GDM1 (cell line): Measurements from ENCODE around the gene CTSD.

Experiments
- DNase-seq: peaks from one replicate; lab custom pipeline; 2025; lab: John Stamatoyannopoulos, UW

CTSD gene

DNA sequence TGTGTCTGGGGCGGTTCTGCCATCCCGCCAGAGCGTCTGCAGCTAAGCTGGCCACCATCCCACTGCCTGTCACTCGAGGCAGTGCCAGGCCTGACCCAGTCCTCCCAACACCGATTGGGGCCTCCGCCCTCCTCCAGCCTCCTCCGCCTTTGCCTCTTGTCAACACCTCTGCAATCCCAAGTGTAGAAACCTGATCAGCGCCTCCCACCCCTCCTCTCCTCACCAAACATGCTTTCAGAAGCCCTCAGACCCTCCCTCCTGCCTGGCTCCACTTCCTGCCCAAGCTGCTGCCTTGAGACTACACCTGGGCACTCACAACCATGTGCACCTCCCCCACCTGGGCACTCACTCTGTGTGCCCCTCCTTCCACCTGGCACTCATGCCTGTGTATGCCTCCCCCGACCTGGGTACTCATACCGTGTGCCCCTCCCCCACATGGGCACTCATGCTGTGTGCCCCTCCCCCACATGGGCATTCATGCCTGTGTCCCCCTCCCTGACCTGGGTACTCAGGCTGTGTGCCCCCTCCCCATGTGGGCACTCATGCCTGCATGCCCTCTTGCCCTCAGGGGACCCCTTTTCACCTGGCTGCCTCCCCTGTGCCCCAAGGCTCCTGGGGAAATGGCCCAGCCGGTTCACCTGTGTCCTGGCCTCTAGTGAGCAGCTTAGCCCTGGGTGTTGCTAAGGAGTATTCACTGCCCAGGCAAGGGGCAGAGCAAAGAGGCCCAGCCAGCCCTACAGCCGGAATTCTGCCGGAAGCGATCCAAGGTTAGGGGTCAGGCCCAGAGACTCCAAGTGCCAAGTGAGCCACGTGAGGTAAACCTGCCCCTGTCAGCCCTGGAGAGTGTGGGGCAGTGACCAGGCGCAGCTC is 7.8 kb downstream of the CTSD start:
- DNase-seq, result no peak

DNA sequence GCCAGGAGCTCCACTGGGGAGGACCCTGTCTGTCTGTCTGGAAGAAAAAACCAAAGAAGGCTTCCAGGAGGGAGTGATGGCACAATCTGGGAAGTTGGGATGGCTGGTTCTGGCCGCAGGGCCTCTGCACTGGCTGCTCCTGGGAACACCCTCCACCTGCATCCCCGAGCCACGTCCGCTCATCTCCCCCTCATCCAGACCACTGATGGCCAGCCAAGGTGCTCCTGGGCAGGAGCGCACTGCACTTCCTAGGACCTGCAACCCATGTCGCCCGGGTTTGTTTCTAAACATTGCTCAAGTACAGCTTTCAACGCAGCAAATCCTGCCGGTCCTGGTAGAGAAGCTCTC is 8.4 kb downstream of the CTSD start:
- DNase-seq, result no peak

- no peak for DNase-seq
Measured at GRCh38 chr11:1754376-1755150, 9.2 kb downstream of the CTSD start.

GRCh38 chr11:1753929-1754305 is 9.8 kb downstream of the CTSD start:
- no peak for DNase-seq

GRCh38 chr11:1753229-1753928 is 10.3 kb downstream of the CTSD start:
- DNase-seq, result no peak

- no peak for DNase-seq
Measured at GRCh38 chr11:1752907-1753228, 10.9 kb downstream of the CTSD start.

DNA sequence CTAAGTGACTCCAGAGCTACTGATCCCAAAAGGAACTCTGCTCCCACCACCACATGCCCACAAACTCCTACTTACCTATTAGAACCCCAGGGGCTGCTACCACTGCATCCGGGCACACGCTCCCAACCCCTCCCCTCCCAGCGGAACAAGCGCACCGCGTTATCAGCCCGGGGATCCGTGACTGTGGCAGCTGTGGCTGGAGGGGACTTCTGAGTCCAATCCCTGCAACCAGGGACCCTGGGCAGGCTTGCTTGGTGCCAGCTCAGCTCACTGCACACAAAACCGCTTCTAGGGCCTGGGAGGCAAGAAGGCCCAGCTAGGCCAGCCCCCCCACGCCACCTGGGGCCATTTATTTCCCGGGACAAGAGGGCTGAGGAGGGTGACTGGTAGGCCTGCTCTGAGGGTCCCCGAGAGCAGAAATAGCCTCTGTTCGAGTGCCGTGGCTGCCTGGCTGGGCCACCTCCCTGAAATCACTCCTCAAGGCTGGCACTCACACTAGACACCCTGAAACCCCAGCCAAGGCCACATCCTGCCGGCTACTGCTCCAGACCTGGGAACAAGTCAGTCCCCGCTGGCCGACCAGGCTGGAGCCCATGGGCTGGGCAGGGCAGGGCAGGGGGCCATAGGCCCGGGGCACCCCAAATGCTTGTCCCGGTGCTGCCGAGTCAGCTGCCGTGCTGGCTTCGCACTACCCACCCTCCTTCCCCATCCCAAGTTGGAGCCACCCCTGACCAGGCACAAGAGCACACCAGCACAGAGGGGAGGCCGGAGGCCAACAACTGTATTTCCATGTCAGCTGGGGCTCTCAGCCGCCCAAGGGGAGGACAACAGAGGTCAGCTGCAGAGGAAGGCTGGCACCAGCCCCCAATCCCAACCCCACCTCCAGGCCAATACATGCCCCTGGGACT is 11.5 kb downstream of the CTSD start:
- DNase-seq, result no peak

GRCh38 chr11:1751531-1751921 is 12.2 kb downstream of the CTSD start:
- DNase-seq, result no peak

GRCh38 chr11:1750840-1751530 is 12.7 kb downstream of the CTSD start:
- no peak for DNase-seq

- no peak for DNase-seq
Measured at GRCh38 chr11:1750481-1750839, 13.3 kb downstream of the CTSD start, which contains the start of gene IFITM10. IFITM10 (minus strand) TSS chr11:1750595; CDS start chr11:1750442, 153 bp downstream.

- DNase-seq, result no peak
Measured at GRCh38 chr11:1749395-1750351, 14.1 kb downstream of the CTSD start.

- no peak for DNase-seq
Measured at GRCh38 chr11:1748636-1749394, 14.9 kb downstream of the CTSD start.

- no peak for DNase-seq
Measured at GRCh38 chr11:1747753-1748635, 15.7 kb downstream of the CTSD start.

GRCh38 chr11:1746956-1747752 is 16.6 kb downstream of the CTSD start:
- no peak for DNase-seq

DNA sequence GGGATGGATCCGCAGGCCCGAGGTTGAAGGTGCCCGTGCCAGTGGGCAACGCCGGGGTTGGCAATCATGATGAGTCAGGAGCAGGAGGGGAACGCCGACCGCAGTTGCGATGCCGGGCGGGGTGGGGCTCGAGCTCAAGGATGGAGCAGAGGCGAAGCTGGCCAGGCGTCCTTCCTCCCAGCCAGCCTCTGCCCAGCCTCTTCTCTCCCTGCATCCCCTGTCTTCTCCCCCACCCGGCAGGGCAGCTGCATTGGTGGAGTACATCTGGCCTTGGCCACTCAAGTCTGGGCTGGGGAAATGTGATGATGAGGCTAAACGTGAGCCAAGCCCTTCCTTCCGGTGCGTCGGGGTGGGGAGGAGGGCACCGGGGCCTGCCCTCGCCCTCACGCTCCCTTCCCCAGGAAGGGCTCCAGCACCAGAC is 17.2 kb downstream of the CTSD start:
- no peak for DNase-seq

DNA sequence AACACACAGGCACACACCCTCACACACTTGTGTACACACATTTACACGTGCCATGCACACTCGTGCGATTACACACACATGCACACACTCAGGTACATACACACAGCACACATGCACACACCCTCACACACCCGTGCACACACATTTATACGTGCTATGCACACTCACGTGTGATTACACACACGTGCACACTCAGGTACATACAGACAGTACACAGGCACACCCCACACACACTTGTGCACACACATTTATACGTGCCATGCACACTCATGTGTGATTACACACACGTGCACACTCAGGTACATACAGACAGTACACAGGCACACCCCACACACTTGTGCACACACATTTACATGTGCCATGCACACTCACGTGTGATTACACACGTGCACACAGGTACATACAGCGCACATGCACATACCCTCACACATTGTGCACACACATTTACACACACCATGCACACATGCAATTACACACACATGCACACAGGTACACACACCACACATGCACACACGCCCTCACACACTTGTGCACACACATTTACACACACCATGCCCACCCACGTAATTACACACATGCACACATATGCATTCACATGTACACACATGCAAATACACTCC is 17.9 kb downstream of the CTSD start:
- DNase-seq, result no peak
